HepG2 (cell line): ENCODE measurements around the gene CIBAR2. TPM values are rescaled to one million over a fixed set of nuclear protein-coding genes. Genes with fewer than 3 reads are reported as not detected.

Experiments
- CEBPB ChIP-seq: IDR thresholded peaks from 2 replicates; pipeline ENCODE4 v1.6.1; 2011; ENCODE audit warnings: low read depth, low read length, improper control_type of control experiment, borderline replicate concordance
- DRAP1 ChIP-seq: IDR thresholded peaks from 2 replicates; pipeline ENCODE4 v1.6.1; 2016; ENCODE audit warnings: missing genetic modification reagents, missing compliant biosample characterization
- ERF ChIP-seq: IDR thresholded peaks from 2 replicates; pipeline ENCODE4 v1.6.1; 2018; ENCODE audit warnings: missing biosample characterization, missing genetic modification reagents
- HNRNPH1 ChIP-seq: fragments of 200-400 bp; formaldehyde crosslinking; optimal IDR thresholded peaks from 2 replicates; pipeline ENCODE3; 2017; ENCODE audit warnings: mild to moderate bottlenecking, low read depth, low read length
- HNRNPK ChIP-seq: fragments of 200-400 bp; formaldehyde crosslinking; IDR thresholded peaks from 2 replicates; pipeline ENCODE4 v1.6.1; 2018; ENCODE audit warnings: low read length, low read depth, moderate library complexity, mild to moderate bottlenecking; ENCODE audit not compliant: poor library complexity, severe bottlenecking
- HOXA7 ChIP-seq: sonication (generic); formaldehyde crosslinking; IDR thresholded peaks from 2 replicates; pipeline ENCODE4 v1.8.1; 2022; ENCODE audit warnings: mild to moderate bottlenecking, missing genetic modification reagents, moderate library complexity
- ISX ChIP-seq: sonication (generic); formaldehyde crosslinking; conservative IDR thresholded peaks from 2 replicates; pipeline ENCODE4 v1.5.0; 2020; ENCODE audit warnings: missing genetic modification reagents
- PBX3 ChIP-seq: sonication (generic); formaldehyde crosslinking; IDR thresholded peaks from 2 replicates; pipeline ENCODE4 v1.8.1; 2023; ENCODE audit warnings: missing genetic modification reagents, inconsistent platforms, borderline replicate concordance
- TCF7L2 ChIP-seq: IDR thresholded peaks from 2 replicates; pipeline ENCODE4 v1.6.1; 2011; ENCODE audit warnings: mild to moderate bottlenecking, low read depth, low read length, moderate library complexity
- ZC3H4 ChIP-seq: sonication (generic); formaldehyde crosslinking; IDR thresholded peaks from 2 replicates; pipeline ENCODE4 v1.4.0; 2020; ENCODE audit warnings: missing genetic modification reagents, borderline replicate concordance
- ZNF263 ChIP-seq: sonication (generic); formaldehyde crosslinking; IDR thresholded peaks from 2 replicates; pipeline ENCODE4 v1.4.0; 2020; ENCODE audit warnings: missing genetic modification reagents
- ZNF556 ChIP-seq: sonication (generic); formaldehyde crosslinking; IDR thresholded peaks from 2 replicates; pipeline ENCODE4 v1.4.0; 2020; ENCODE audit warnings: mild to moderate bottlenecking, missing genetic modification reagents, borderline replicate concordance
- ZNF720 ChIP-seq: sonication (generic); formaldehyde crosslinking; IDR thresholded peaks from 2 replicates; pipeline ENCODE4 v1.4.0; 2020; ENCODE audit warnings: missing genetic modification reagents
- ZNF83 ChIP-seq: sonication (generic); formaldehyde crosslinking; IDR thresholded peaks from 2 replicates; pipeline ENCODE4 v1.4.0; 2020; ENCODE audit warnings: missing genetic modification reagents, mild to moderate bottlenecking, borderline replicate concordance
- ZNF891 ChIP-seq: sonication (generic); formaldehyde crosslinking; IDR thresholded peaks from 2 replicates; pipeline ENCODE4 v1.5.0; 2020; ENCODE audit warnings: mild to moderate bottlenecking, missing genetic modification reagents
- polyA plus RNA-seq, 8 experiments: library from polyadenylated mRNA; depleted of rRNA in 3 of 8; stranded (reverse) in 7 of 8; unstranded in 1 of 8; fragments of >200 nt; fragmentation: Illumina TruSeq in 4 of 8; extraction: Trizol in 4 of 8; gene quantifications; 2 replicates each; pipeline versions ENCODE4 v1.2.1 to v1.2.3, GENCODE V29; 2011 to 2016; ENCODE audit warnings: low read depth in 4 of 8, missing spikeins in 1 of 8, mixed read lengths in 1 of 8; ENCODE audit not compliant: insufficient read depth in 1 of 8
- total RNA-seq, 5 experiments: library from RNA; depleted of rRNA; stranded (reverse); fragments of >200 nt; fragmentation: Illumina TruSeq; extraction: Trizol; gene quantifications; 2 replicates each; pipeline ENCODE4 v1.2.3, GENCODE V29; 2016; ENCODE audit warnings: low read depth in 1 of 5
- TF ChIP-seq, protein P1 (sequence below): sonication (generic); formaldehyde crosslinking; IDR thresholded peaks from 2 replicates; pipeline ENCODE4 v1.4.0; 2020; ENCODE audit warnings: missing genetic modification reagents
- TF ChIP-seq, protein P2 (sequence below): sonication (generic); formaldehyde crosslinking; IDR thresholded peaks from 2 replicates; pipeline ENCODE4 v1.4.0; 2020; ENCODE audit warnings: missing genetic modification reagents, mild to moderate bottlenecking, borderline replicate concordance
- TF ChIP-seq, protein P3 (sequence below): sonication (generic); formaldehyde crosslinking; IDR thresholded peaks from 2 replicates; pipeline ENCODE4 v1.8.1; 2022; ENCODE audit warnings: mild to moderate bottlenecking, missing genetic modification reagents

The CIBAR2 gene
- total and polyA plus RNA-seq, 2 of the 13 experiments (the other 11 are each of a cell fraction or from before 2014, with no cell fraction given), result not detected

DNA sequence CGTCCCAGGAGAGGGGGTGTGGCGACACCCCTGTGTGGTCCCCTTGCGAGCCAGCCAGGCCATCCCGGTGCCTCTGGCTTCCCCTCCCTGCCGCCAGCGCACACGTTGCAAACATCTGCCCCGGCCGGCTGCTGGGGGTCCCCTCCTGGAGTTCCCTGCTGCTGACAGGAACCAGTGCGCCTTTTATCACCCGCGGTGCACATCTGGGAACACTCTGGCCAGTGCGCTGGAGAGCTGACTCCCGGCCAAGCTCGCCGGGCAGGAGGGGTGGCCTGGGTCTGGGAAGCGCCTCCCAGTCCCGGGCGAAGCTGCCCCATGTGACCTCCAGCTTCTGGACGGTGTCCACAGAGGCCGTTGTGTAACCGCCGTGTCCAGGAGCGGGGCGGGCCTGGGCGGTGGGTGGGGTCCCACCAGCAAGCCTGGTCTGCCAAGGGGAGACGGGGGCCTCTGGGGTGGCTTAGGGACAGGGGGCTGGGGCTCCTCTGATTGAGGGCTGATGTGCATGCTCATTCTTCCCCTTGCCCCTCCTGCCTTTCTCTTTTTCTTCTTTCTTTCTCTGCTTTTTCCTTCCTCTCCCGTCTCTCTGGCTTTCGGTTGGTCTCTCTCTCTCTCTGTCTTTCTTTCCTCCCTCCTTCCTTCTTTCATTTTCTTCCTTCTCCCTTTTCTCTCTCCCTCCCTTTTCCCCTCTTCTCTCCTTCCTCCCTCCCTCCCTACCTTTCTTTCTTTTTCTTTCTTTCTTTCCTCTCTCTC is 25.2 kb upstream of the CIBAR2 start (continued):
- TF ChIP-seq, protein P1, sequence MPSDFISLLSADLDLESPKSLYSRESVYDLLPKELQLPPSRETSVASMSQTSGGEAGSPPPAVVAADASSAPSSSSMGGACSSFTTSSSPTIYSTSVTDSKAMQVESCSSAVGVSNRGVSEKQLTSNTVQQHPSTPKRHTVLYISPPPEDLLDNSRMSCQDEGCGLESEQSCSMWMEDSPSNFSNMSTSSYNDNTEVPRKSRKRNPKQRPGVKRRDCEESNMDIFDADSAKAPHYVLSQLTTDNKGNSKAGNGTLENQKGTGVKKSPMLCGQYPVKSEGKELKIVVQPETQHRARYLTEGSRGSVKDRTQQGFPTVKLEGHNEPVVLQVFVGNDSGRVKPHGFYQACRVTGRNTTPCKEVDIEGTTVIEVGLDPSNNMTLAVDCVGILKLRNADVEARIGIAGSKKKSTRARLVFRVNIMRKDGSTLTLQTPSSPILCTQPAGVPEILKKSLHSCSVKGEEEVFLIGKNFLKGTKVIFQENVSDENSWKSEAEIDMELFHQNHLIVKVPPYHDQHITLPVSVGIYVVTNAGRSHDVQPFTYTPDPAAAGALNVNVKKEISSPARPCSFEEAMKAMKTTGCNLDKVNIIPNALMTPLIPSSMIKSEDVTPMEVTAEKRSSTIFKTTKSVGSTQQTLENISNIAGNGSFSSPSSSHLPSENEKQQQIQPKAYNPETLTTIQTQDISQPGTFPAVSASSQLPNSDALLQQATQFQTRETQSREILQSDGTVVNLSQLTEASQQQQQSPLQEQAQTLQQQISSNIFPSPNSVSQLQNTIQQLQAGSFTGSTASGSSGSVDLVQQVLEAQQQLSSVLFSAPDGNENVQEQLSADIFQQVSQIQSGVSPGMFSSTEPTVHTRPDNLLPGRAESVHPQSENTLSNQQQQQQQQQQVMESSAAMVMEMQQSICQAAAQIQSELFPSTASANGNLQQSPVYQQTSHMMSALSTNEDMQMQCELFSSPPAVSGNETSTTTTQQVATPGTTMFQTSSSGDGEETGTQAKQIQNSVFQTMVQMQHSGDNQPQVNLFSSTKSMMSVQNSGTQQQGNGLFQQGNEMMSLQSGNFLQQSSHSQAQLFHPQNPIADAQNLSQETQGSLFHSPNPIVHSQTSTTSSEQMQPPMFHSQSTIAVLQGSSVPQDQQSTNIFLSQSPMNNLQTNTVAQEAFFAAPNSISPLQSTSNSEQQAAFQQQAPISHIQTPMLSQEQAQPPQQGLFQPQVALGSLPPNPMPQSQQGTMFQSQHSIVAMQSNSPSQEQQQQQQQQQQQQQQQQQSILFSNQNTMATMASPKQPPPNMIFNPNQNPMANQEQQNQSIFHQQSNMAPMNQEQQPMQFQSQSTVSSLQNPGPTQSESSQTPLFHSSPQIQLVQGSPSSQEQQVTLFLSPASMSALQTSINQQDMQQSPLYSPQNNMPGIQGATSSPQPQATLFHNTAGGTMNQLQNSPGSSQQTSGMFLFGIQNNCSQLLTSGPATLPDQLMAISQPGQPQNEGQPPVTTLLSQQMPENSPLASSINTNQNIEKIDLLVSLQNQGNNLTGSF, result no peak
- TF ChIP-seq DRAP1, result peak; percentile 66; the same call in 1 of the 2 replicates
- peak; percentile 82 for TF ChIP-seq ZNF556 (CRISPR knock-in tag)
- TF ChIP-seq HNRNPH1, result no peak
- TF ChIP-seq ZNF891, result peak; percentile 71; the same call in 1 of the 2 replicates
- no peak for TF ChIP-seq HOXA7 (CRISPR knock-in tag)
- peak; percentile 94 for TF ChIP-seq CEBPB
- TF ChIP-seq ISX (CRISPR knock-in tag), result no peak
- TF ChIP-seq ZC3H4 (CRISPR knock-in tag), result no peak
- 0 out of 2 replicates have a peak, but pooled peaks have one; percentile 52 for TF ChIP-seq ZNF83 (CRISPR knock-in tag)
- no peak for TF ChIP-seq ZNF720 (CRISPR knock-in tag)
- TF ChIP-seq, protein P2, sequence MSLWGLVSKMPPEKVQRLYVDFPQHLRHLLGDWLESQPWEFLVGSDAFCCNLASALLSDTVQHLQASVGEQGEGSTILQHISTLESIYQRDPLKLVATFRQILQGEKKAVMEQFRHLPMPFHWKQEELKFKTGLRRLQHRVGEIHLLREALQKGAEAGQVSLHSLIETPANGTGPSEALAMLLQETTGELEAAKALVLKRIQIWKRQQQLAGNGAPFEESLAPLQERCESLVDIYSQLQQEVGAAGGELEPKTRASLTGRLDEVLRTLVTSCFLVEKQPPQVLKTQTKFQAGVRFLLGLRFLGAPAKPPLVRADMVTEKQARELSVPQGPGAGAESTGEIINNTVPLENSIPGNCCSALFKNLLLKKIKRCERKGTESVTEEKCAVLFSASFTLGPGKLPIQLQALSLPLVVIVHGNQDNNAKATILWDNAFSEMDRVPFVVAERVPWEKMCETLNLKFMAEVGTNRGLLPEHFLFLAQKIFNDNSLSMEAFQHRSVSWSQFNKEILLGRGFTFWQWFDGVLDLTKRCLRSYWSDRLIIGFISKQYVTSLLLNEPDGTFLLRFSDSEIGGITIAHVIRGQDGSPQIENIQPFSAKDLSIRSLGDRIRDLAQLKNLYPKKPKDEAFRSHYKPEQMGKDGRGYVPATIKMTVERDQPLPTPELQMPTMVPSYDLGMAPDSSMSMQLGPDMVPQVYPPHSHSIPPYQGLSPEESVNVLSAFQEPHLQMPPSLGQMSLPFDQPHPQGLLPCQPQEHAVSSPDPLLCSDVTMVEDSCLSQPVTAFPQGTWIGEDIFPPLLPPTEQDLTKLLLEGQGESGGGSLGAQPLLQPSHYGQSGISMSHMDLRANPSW (CRISPR knock-in tag), result no peak; the same call in 1 of the 2 replicates
- TF ChIP-seq ERF (CRISPR knock-in tag), result peak; percentile 86
- peak; percentile 64 for TF ChIP-seq ZNF263 (CRISPR knock-in tag)
- TF ChIP-seq TCF7L2, result no peak
- TF ChIP-seq PBX3, result peak; percentile 58; the same call in 1 of the 2 replicates
- peak; percentile 61 for TF ChIP-seq HNRNPK
- TF ChIP-seq, protein P3, sequence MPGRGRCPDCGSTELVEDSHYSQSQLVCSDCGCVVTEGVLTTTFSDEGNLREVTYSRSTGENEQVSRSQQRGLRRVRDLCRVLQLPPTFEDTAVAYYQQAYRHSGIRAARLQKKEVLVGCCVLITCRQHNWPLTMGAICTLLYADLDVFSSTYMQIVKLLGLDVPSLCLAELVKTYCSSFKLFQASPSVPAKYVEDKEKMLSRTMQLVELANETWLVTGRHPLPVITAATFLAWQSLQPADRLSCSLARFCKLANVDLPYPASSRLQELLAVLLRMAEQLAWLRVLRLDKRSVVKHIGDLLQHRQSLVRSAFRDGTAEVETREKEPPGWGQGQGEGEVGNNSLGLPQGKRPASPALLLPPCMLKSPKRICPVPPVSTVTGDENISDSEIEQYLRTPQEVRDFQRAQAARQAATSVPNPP (CRISPR knock-in tag), result no peak
